ENCODE results near the gene CCDC9B.

- no peak for TF ChIP-seq CTCF (IDR thresholded peaks at IDR 0.05)
- no peak for TF ChIP-seq ZFX (IDR thresholded peaks at IDR 0.05; ENCODE audit: borderline replicate concordance)
Measured at GRCh38 chr15:40345225-40345866, 4.6 kb upstream of the CCDC9B start.

Data from 22Rv1 (cell line).